K562 (cell line): ENCODE data around the gene ABCF3. TPM values are rescaled to one million over a fixed set of nuclear protein-coding genes. Genes with fewer than 3 reads are reported as not detected.

Source experiments
- CEBPB ChIP-seq: fragments of 450-650 bp; IDR thresholded peaks from 2 replicates; pipeline ENCODE4 v1.6.1; 2016; ENCODE audit warnings: missing genetic modification characterization, missing compliant biosample characterization
- CXXC5 ChIP-seq: fragments of 250-450 bp; sonication (Bioruptor Pico); IDR thresholded peaks from 2 replicates; pipeline ENCODE4 v1.8.0; 2022; ENCODE audit warnings: inconsistent platforms, mild to moderate bottlenecking, moderate library complexity
- ELF2 ChIP-seq: fragments of 250-450 bp; sonication (Bioruptor Pico); IDR thresholded peaks from 2 replicates; pipeline ENCODE4 v1.5.0; 2021; ENCODE audit warnings: mild to moderate bottlenecking
- ELF4 ChIP-seq: fragments of 450-650 bp; formaldehyde crosslinking; IDR thresholded peaks from 2 replicates; pipeline ENCODE4 v1.4.0; 2022; ENCODE audit warnings: missing genetic modification characterization
- MBD2 ChIP-seq: sonication (generic); IDR thresholded peaks from 2 replicates; pipeline ENCODE4 v1.6.1; 2016; ENCODE audit warnings: low read depth, borderline replicate concordance
- MITF ChIP-seq: IDR thresholded peaks from 2 replicates; pipeline ENCODE4 v1.6.1; 2014; ENCODE audit warnings: antibody characterized with exemption
- NFIX ChIP-seq: fragments of 250-450 bp; sonication (Bioruptor Pico); IDR thresholded peaks from 2 replicates; pipeline ENCODE4 v1.4.0; 2020; ENCODE audit warnings: low read depth, mild to moderate bottlenecking, moderate library complexity
- NFRKB ChIP-seq: fragments of 450-650 bp; IDR thresholded peaks from 2 replicates; pipeline ENCODE4 v1.6.1; 2016; ENCODE audit warnings: low read depth
- POU5F1 ChIP-seq: fragments of 150-350 bp; IDR thresholded peaks from 2 replicates; pipeline ENCODE4 v1.6.1; 2014; ENCODE audit warnings: borderline replicate concordance, low read length, low read depth, mild to moderate bottlenecking; ENCODE audit not compliant: partially characterized antibody
- PYGO2 ChIP-seq: fragments of 450-650 bp; IDR thresholded peaks from 2 replicates; pipeline ENCODE4 v1.6.1; 2016; ENCODE audit warnings: mild to moderate bottlenecking, missing genetic modification characterization, moderate library complexity, missing compliant biosample characterization
- ZNF507 ChIP-seq: conservative IDR thresholded peaks from 2 replicates; pipeline ENCODE4 v1.6.1; 2017; ENCODE audit warnings: missing genetic modification characterization, missing compliant biosample characterization
- polyA plus RNA-seq, 8 experiments: library from polyadenylated mRNA; depleted of rRNA in 4 of 8; stranded (reverse) in 5 of 8; unstranded in 3 of 8; fragments of >200 nt; fragmentation: Nextera tagmentation in 2 of 8; fragmentation: Illumina TruSeq in 1 of 8; extraction: Ambion mirVana in 2 of 8; extraction: Trizol in 1 of 8; gene quantifications; 2 replicates each; pipeline versions ENCODE4 v1.2.1 to v1.2.3, GENCODE V29; 2011 to 2014; ENCODE audit warnings: inconsistent platforms in 1 of 8, missing spikeins in 1 of 8
- total RNA-seq, 7 experiments: library from RNA; depleted of rRNA in 6 of 7; stranded (reverse); fragments of >200 nt in 6 of 7; fragmentation: Illumina TruSeq in 2 of 7; extraction: Trizol in 2 of 7; gene quantifications; 2 replicates each; pipeline versions ENCODE4 v1.2.1 to v1.2.3, GENCODE V29; 2011 to 2021; ENCODE audit warnings: low replicate concordance in 1 of 7
- TF ChIP-seq, protein P1 (sequence below): fragments of 450-650 bp; IDR thresholded peaks from 2 replicates; pipeline ENCODE4 v1.6.1; 2016; ENCODE audit warnings: mild to moderate bottlenecking, moderate library complexity
- TF ChIP-seq, protein P2 (sequence below): fragments of 250-450 bp; sonication (Bioruptor Pico); IDR thresholded peaks from 2 replicates; pipeline ENCODE4 v1.6.1; 2021; ENCODE audit warnings: mild to moderate bottlenecking

ABCF3 gene
- total and polyA plus RNA-seq, 9 of the 15 experiments (the other 6 are each of a cell fraction or from before 2014, with no cell fraction given): 6.7 to 77.9 (median 45.1) TPM

- TF ChIP-seq, protein P1, sequence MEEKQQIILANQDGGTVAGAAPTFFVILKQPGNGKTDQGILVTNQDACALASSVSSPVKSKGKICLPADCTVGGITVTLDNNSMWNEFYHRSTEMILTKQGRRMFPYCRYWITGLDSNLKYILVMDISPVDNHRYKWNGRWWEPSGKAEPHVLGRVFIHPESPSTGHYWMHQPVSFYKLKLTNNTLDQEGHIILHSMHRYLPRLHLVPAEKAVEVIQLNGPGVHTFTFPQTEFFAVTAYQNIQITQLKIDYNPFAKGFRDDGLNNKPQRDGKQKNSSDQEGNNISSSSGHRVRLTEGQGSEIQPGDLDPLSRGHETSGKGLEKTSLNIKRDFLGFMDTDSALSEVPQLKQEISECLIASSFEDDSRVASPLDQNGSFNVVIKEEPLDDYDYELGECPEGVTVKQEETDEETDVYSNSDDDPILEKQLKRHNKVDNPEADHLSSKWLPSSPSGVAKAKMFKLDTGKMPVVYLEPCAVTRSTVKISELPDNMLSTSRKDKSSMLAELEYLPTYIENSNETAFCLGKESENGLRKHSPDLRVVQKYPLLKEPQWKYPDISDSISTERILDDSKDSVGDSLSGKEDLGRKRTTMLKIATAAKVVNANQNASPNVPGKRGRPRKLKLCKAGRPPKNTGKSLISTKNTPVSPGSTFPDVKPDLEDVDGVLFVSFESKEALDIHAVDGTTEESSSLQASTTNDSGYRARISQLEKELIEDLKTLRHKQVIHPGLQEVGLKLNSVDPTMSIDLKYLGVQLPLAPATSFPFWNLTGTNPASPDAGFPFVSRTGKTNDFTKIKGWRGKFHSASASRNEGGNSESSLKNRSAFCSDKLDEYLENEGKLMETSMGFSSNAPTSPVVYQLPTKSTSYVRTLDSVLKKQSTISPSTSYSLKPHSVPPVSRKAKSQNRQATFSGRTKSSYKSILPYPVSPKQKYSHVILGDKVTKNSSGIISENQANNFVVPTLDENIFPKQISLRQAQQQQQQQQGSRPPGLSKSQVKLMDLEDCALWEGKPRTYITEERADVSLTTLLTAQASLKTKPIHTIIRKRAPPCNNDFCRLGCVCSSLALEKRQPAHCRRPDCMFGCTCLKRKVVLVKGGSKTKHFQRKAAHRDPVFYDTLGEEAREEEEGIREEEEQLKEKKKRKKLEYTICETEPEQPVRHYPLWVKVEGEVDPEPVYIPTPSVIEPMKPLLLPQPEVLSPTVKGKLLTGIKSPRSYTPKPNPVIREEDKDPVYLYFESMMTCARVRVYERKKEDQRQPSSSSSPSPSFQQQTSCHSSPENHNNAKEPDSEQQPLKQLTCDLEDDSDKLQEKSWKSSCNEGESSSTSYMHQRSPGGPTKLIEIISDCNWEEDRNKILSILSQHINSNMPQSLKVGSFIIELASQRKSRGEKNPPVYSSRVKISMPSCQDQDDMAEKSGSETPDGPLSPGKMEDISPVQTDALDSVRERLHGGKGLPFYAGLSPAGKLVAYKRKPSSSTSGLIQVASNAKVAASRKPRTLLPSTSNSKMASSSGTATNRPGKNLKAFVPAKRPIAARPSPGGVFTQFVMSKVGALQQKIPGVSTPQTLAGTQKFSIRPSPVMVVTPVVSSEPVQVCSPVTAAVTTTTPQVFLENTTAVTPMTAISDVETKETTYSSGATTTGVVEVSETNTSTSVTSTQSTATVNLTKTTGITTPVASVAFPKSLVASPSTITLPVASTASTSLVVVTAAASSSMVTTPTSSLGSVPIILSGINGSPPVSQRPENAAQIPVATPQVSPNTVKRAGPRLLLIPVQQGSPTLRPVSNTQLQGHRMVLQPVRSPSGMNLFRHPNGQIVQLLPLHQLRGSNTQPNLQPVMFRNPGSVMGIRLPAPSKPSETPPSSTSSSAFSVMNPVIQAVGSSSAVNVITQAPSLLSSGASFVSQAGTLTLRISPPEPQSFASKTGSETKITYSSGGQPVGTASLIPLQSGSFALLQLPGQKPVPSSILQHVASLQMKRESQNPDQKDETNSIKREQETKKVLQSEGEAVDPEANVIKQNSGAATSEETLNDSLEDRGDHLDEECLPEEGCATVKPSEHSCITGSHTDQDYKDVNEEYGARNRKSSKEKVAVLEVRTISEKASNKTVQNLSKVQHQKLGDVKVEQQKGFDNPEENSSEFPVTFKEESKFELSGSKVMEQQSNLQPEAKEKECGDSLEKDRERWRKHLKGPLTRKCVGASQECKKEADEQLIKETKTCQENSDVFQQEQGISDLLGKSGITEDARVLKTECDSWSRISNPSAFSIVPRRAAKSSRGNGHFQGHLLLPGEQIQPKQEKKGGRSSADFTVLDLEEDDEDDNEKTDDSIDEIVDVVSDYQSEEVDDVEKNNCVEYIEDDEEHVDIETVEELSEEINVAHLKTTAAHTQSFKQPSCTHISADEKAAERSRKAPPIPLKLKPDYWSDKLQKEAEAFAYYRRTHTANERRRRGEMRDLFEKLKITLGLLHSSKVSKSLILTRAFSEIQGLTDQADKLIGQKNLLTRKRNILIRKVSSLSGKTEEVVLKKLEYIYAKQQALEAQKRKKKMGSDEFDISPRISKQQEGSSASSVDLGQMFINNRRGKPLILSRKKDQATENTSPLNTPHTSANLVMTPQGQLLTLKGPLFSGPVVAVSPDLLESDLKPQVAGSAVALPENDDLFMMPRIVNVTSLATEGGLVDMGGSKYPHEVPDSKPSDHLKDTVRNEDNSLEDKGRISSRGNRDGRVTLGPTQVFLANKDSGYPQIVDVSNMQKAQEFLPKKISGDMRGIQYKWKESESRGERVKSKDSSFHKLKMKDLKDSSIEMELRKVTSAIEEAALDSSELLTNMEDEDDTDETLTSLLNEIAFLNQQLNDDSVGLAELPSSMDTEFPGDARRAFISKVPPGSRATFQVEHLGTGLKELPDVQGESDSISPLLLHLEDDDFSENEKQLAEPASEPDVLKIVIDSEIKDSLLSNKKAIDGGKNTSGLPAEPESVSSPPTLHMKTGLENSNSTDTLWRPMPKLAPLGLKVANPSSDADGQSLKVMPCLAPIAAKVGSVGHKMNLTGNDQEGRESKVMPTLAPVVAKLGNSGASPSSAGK: no peak
- TF ChIP-seq MBD2 (peak; percentile 81), ELF4 (CRISPR knock-in tag) (no peak), MITF (no peak), CEBPB (no peak), POU5F1 (no peak), ELF2 (no peak), CXXC5 (CRISPR knock-in tag) (peak; percentile 66), PYGO2 (tag) (no peak), ZNF507 (tag) (no peak), NFIX (CRISPR knock-in tag) (no peak), NFRKB (peak; percentile 32; the same call in 1 of the 2 replicates)
- TF ChIP-seq, protein P2, sequence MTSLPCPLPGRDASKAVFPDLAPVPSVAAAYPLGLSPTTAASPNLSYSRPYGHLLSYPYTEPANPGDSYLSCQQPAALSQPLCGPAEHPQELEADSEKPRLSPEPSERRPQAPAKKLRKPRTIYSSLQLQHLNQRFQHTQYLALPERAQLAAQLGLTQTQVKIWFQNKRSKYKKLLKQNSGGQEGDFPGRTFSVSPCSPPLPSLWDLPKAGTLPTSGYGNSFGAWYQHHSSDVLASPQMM: no peak
These were observed 11.1 kb upstream of the ABCF3 start, which contains the start of gene AP2M1 (continued) for GRCh38 chr3:184174646-184175492.
